ENCODE results near the gene PIP4K2B. TPM values are rescaled to one million over a fixed set of nuclear protein-coding genes. Genes with fewer than 3 reads are reported as not detected.

The PIP4K2B gene
- 49.9 and 57.6 TPM in 2 replicates for total RNA-seq

GRCh38 chr17:38799501-38800236, at the start of gene PIP4K2B:
TSS of gene PIP4K2B (minus strand) at chr17:38799556. CDS start at chr17:38799424, 132 bp downstream.

GRCh38 chr17:38824899-38825761, 25.8 kb upstream of the PIP4K2B start, which contains the start of gene CWC25:
TSS of gene CWC25 (minus strand) at chr17:38825321. CDS start at chr17:38825183, 138 bp downstream.

GRCh38 chr17:38752308-38753070, 46.9 kb downstream of the PIP4K2B start, which contains the start of gene PSMB3:
TSS of gene PSMB3 (plus strand) at chr17:38752741. CDS start at chr17:38752827, 86 bp downstream.

GRCh38 chr17:38748149-38748891, 51.0 kb downstream of the PIP4K2B start, which contains the start of gene PCGF2:
TSS of gene PCGF2 (minus strand) at chr17:38748336. CDS start at chr17:38740402, 7,934 bp downstream.

GRCh38 chr17:38729886-38730525, 69.3 kb downstream of the PIP4K2B start, which contains the start of gene CISD3:
TSS of gene CISD3 (plus strand) at chr17:38730341. CDS start at chr17:38730359, 18 bp downstream.

Other genes with a start within 250 kb of the PIP4K2B start
- under 0.01 TPM in 1 of 2 replicates, not detected in the other for gene SRCIN1, start 193.6 kb downstream of the PIP4K2B start, total RNA-seq
- gene EPOP, start 124.6 kb downstream of the PIP4K2B start, total RNA-seq: 0.26 and 0.37 TPM in 2 replicates
- gene MLLT6, start 94.3 kb downstream of the PIP4K2B start, total RNA-seq: 21.5 and 23.0 TPM in 2 replicates
- 4.0 and 5.8 TPM in 2 replicates for gene CISD3, start 69.2 kb downstream of the PIP4K2B start, total RNA-seq
- gene PCGF2, start 51.2 kb downstream of the PIP4K2B start, total RNA-seq: 4.1 and 5.6 TPM in 2 replicates
- 362 and 442 TPM in 2 replicates for gene PSMB3, start 46.8 kb downstream of the PIP4K2B start, total RNA-seq
- 10.1 and 10.6 TPM in 2 replicates for gene CWC25, start 25.8 kb upstream of the PIP4K2B start, total RNA-seq
- 2,333 and 2,606 TPM in 2 replicates for gene RPL23, start 54.2 kb upstream of the PIP4K2B start, total RNA-seq
- 88.5 and 114 TPM in 2 replicates for gene LASP1, start 70.5 kb upstream of the PIP4K2B start, total RNA-seq
- under 0.01 TPM in 1 of 2 replicates, not detected in the other for gene FBXO47, start 167.8 kb upstream of the PIP4K2B start, total RNA-seq

Data from aortic smooth muscle cell (primary cell).